ENCODE results near the gene TBX21.

TBX21 gene

DNA sequence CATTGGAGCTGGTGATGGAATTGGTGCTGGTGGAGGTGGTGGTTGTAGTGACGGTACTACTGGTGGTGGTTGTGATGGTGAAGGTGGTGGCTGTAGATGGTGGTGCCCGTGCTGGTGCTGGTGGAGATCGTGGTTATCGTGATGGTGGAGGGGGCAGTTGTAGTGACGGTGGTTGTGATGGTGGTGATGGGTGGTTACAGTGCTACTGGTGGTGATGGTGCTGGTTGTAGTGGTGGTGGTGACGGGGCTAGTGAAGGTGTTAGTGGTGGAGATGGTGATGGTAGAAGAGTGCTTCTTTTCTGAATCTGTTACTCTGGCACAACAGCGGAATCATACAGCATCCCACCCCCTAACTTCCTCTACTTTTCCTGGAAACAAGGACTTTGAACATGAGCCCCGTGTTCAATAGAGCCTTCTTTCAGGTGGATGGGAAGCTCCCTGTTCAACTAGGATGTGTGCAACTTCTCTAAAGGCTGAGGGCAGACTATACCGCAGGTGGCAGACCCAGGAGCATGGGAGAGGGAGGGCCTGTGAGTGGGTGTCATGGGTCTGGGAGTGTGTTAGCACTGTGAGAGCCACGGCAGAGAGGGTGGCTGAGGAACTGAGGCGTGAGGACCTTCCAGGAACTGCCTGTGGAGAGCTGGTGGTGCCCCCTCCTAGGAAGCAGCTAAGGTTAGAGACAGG, 8.2 kb downstream of the TBX21 start:
- TF ChIP-seq FOXM1 (IDR thresholded peaks at IDR 0.05; ENCODE audit: borderline replicate concordance, low read depth) (no peak), EP300 (IDR thresholded peaks at IDR 0.05; ENCODE audit: borderline replicate concordance) (no peak), TEAD4 (IDR thresholded peaks at IDR 0.05) (no peak), TCF12 (IDR thresholded peaks at IDR 0.05; ENCODE audit: low read depth) (no peak), EGR1 (IDR thresholded peaks at IDR 0.05) (no peak), CREB1 (IDR thresholded peaks at IDR 0.05; ENCODE audit: low read depth) (no peak), NFIC (IDR thresholded peaks at IDR 0.05) (no peak), YY1 (IDR thresholded peaks at IDR 0.05; ENCODE audit: low read depth) (no peak), TAF1 (IDR thresholded peaks at IDR 0.05; ENCODE audit: low read depth) (no peak), ZBTB7A (IDR thresholded peaks at IDR 0.05; ENCODE audit: low read depth) (no peak), CEBPB (IDR thresholded peaks at IDR 0.05) (no peak)
- TF ChIP-seq, protein P1, sequence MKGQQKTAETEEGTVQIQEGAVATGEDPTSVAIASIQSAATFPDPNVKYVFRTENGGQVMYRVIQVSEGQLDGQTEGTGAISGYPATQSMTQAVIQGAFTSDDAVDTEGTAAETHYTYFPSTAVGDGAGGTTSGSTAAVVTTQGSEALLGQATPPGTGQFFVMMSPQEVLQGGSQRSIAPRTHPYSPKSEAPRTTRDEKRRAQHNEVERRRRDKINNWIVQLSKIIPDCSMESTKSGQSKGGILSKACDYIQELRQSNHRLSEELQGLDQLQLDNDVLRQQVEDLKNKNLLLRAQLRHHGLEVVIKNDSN (IDR thresholded peaks at IDR 0.05), result no peak
- TF ChIP-seq, protein P2, sequence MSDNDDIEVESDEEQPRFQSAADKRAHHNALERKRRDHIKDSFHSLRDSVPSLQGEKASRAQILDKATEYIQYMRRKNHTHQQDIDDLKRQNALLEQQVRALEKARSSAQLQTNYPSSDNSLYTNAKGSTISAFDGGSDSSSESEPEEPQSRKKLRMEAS (IDR thresholded peaks at IDR 0.05), result no peak
- TF ChIP-seq, protein P3, sequence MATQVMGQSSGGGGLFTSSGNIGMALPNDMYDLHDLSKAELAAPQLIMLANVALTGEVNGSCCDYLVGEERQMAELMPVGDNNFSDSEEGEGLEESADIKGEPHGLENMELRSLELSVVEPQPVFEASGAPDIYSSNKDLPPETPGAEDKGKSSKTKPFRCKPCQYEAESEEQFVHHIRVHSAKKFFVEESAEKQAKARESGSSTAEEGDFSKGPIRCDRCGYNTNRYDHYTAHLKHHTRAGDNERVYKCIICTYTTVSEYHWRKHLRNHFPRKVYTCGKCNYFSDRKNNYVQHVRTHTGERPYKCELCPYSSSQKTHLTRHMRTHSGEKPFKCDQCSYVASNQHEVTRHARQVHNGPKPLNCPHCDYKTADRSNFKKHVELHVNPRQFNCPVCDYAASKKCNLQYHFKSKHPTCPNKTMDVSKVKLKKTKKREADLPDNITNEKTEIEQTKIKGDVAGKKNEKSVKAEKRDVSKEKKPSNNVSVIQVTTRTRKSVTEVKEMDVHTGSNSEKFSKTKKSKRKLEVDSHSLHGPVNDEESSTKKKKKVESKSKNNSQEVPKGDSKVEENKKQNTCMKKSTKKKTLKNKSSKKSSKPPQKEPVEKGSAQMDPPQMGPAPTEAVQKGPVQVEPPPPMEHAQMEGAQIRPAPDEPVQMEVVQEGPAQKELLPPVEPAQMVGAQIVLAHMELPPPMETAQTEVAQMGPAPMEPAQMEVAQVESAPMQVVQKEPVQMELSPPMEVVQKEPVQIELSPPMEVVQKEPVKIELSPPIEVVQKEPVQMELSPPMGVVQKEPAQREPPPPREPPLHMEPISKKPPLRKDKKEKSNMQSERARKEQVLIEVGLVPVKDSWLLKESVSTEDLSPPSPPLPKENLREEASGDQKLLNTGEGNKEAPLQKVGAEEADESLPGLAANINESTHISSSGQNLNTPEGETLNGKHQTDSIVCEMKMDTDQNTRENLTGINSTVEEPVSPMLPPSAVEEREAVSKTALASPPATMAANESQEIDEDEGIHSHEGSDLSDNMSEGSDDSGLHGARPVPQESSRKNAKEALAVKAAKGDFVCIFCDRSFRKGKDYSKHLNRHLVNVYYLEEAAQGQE (IDR thresholded peaks at IDR 0.05; ENCODE audit: low read depth), result no peak

DNA sequence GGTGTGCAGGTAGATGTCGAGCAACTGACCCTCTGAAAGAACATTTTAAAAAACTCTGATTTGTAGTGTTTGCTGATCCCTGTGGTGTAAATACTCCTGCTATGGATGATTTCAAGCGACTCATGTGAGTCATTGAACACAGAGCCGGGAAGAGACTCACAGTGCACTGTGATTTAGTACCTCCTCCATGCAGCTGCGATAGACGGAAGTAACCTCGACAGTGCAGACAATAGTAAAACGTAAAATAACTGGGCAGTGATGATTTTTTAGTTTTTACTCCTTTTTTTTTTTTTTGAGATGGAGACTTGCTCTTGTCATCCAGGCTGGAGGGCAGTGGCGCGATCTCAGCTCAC, 8.7 kb downstream of the TBX21 start:
- TF ChIP-seq CEBPB (IDR thresholded peaks at IDR 0.05) (no peak), EP300 (IDR thresholded peaks at IDR 0.05; ENCODE audit: borderline replicate concordance) (no peak), ZBTB7A (IDR thresholded peaks at IDR 0.05; ENCODE audit: low read depth) (no peak), TAF1 (IDR thresholded peaks at IDR 0.05; ENCODE audit: low read depth) (no peak), NFIC (IDR thresholded peaks at IDR 0.05) (no peak), RAD21 (IDR thresholded peaks at IDR 0.05; ENCODE audit: low read depth) (no peak), TCF12 (IDR thresholded peaks at IDR 0.05; ENCODE audit: low read depth) (no peak), TEAD4 (IDR thresholded peaks at IDR 0.05) (no peak), CREB1 (IDR thresholded peaks at IDR 0.05; ENCODE audit: low read depth) (no peak), FOXM1 (IDR thresholded peaks at IDR 0.05; ENCODE audit: borderline replicate concordance, low read depth) (no peak)
- TF ChIP-seq, protein P2 (IDR thresholded peaks at IDR 0.05), result no peak
- TF ChIP-seq, protein P1 (IDR thresholded peaks at IDR 0.05), result no peak
- TF ChIP-seq, protein P3 (IDR thresholded peaks at IDR 0.05; ENCODE audit: low read depth), result no peak

DNA sequence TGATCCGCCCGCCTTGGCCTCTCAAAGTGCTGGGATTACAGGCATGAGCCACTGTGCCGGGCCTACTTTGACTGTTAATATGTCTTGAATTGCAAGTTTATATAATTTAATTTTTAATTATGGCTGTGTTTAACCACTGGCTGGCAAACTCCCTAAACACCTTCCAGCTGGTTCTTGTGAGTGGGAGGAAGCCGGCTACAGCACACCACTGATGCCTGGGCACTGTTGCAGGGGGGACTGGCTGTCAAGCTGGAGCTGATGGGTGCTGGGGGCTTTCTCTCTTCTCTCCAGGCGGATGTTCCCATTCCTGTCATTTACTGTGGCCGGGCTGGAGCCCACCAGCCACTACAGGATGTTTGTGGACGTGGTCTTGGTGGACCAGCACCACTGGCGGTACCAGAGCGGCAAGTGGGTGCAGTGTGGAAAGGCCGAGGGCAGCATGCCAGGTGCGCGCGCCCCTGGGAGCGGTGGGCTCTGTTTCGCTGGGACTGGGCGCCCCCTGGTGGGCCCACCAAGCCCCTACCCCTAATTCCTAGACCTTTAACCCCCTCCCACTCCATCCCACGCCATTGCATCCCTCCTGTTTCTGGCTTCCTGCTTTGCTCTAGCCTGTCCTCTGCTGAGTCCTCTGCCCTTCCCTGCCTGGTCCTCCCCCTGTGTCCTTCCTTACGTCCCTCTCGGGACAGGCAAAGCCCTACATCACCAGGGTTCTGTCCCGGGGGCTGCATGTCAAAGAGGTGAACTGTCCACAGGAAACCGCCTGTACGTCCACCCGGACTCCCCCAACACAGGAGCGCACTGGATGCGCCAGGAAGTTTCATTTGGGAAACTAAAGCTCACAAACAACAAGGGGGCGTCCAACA, 9.5 kb downstream of the TBX21 start:
- no peak for TF ChIP-seq YY1 (IDR thresholded peaks at IDR 0.05; ENCODE audit: low read depth)
- TF ChIP-seq NFIC (IDR thresholded peaks at IDR 0.05), result no peak
- TF ChIP-seq RAD21 (IDR thresholded peaks at IDR 0.05; ENCODE audit: low read depth), result peak; percentile 37; the same call in 1 of the 2 replicates

DNA sequence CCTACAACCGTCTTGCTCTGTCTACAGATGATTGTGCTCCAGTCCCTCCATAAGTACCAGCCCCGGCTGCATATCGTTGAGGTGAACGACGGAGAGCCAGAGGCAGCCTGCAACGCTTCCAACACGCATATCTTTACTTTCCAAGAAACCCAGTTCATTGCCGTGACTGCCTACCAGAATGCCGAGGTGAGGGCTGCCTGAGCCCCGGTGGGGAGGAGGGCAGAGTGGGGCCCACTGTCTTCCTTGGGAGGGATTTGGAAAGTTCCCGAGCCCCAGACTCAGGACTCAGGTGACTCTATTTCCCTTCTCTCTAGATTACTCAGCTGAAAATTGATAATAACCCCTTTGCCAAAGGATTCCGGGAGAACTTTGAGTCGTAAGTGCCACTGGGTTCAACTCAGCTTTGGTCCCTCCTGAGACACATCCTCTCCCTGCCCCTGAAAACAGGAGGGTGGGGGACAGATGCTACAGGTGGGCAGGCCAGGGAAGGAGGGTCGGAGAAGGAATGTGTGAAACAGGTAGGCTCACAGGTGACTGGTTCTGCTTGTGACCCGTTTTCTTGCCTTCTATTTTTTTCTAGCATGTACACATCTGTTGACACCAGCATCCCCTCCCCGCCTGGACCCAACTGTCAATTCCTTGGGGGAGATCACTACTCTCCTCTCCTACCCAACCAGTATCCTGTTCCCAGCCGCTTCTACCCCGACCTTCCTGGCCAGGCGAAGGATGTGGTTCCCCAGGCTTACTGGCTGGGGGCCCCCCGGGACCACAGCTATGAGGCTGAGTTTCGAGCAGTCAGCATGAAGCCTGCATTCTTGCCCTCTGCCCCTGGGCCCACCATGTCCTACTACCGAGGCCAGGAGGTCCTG, 11.4 kb downstream of the TBX21 start:
- no peak for TF ChIP-seq TCF12 (IDR thresholded peaks at IDR 0.05; ENCODE audit: low read depth)
- TF ChIP-seq CREB1 (IDR thresholded peaks at IDR 0.05; ENCODE audit: low read depth), result no peak
- TF ChIP-seq RAD21 (IDR thresholded peaks at IDR 0.05; ENCODE audit: low read depth), result no peak
- TF ChIP-seq, protein P2 (IDR thresholded peaks at IDR 0.05), result no peak
- TF ChIP-seq, protein P3 (IDR thresholded peaks at IDR 0.05; ENCODE audit: low read depth), result no peak
- TF ChIP-seq ZBTB7A (IDR thresholded peaks at IDR 0.05; ENCODE audit: low read depth), result no peak
- no peak for TF ChIP-seq YY1 (IDR thresholded peaks at IDR 0.05; ENCODE audit: low read depth)
- TF ChIP-seq NFIC (IDR thresholded peaks at IDR 0.05), result no peak
